OCI-LY1 (cell line): ENCODE measurements around the gene MYOF.

Experiments used
- EZH2 ChIP-seq: fragments of 200-600 bp; sonication (generic), shearing (Covaris generic); IDR thresholded peaks from 2 replicates; pipeline ENCODE4 v1.8.0; 2017; ENCODE audit warnings: borderline replicate concordance, mixed run types, mild to moderate bottlenecking, antibody characterized with exemption, low read length, moderate library complexity, mixed read lengths
- TF ChIP-seq, protein P1 (sequence below): fragments of 200-600 bp; sonication (generic), shearing (Covaris generic); IDR thresholded peaks from 2 replicates; pipeline ENCODE4 v1.5.1; 2017; ENCODE audit warnings: mild to moderate bottlenecking, antibody characterized with exemption, low read length, moderate library complexity, mixed read lengths

DNA sequence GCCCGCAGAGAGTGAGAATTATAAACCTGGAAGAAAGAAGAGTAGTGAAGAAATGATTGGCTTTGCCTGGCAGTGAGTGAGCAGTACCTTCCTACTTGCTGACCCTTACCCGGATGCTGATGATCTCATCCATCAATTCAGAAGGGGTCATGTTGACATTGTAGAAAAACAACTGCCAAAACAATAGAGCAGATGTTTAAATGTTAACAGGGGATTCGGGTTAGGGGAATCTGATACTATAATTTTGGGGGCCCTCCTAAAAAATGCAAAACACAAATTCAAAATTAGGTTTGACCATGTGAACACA, 78.1 kb downstream of the MYOF start:
- TF ChIP-seq, protein P1, sequence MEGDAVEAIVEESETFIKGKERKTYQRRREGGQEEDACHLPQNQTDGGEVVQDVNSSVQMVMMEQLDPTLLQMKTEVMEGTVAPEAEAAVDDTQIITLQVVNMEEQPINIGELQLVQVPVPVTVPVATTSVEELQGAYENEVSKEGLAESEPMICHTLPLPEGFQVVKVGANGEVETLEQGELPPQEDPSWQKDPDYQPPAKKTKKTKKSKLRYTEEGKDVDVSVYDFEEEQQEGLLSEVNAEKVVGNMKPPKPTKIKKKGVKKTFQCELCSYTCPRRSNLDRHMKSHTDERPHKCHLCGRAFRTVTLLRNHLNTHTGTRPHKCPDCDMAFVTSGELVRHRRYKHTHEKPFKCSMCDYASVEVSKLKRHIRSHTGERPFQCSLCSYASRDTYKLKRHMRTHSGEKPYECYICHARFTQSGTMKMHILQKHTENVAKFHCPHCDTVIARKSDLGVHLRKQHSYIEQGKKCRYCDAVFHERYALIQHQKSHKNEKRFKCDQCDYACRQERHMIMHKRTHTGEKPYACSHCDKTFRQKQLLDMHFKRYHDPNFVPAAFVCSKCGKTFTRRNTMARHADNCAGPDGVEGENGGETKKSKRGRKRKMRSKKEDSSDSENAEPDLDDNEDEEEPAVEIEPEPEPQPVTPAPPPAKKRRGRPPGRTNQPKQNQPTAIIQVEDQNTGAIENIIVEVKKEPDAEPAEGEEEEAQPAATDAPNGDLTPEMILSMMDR = no peak
- TF ChIP-seq EZH2 = no peak
